ENCODE measurements around the gene SWI5. TPM values are rescaled to one million over a fixed set of nuclear protein-coding genes. Genes with fewer than 3 reads are reported as not detected.

SWI5 gene
- total RNA-seq, 4 donors from 2014 or later, result 10.0 to 33.3 (median 25.2) TPM

- DNase-seq (ENCODE audit: low spot score), result peak; percentile 64
- peak; percentile 96 for ATAC-seq (ENCODE audit: low FRiP score)
- TF ChIP-seq CTCF (IDR thresholded peaks at IDR 0.05), result no peak
These were observed 46.5 kb downstream of the SWI5 start, which contains the start of the genes COQ4 and TRUB2 for GRCh38 chr9:128322404-128323211. Gene COQ4, plus strand, starts transcription at chr9:128322839. Its CDS starts 20 bp downstream, at chr9:128322859. Gene TRUB2, minus strand, starts transcription at chr9:128322447. Its CDS starts 39 bp downstream, at chr9:128322408.

- ATAC-seq (ENCODE audit: low FRiP score), result no peak
- TF ChIP-seq CTCF (IDR thresholded peaks at IDR 0.05), result no peak
These were observed 47.2 kb downstream of the SWI5 start for GRCh38 chr9:128323212-128323730.

GRCh38 chr9:128323791-128324190, 47.7 kb downstream of the SWI5 start:
- DNase-seq (ENCODE audit: low spot score) (no peak), ATAC-seq (ENCODE audit: low FRiP score) (no peak)
- TF ChIP-seq CTCF (IDR thresholded peaks at IDR 0.05), result no peak

More at GRCh38 chr9:128323212-128323730, 47.2 kb downstream of the SWI5 start:
- no peak for DNase-seq (ENCODE audit: low spot score)

GRCh38 chr9:128324401-128324800, 48.3 kb downstream of the SWI5 start:
- ATAC-seq (ENCODE audit: low FRiP score) (no peak), DNase-seq (ENCODE audit: low spot score) (no peak)
- no peak for TF ChIP-seq CTCF (IDR thresholded peaks at IDR 0.05)

- DNase-seq (ENCODE audit: low spot score) (no peak), ATAC-seq (ENCODE audit: low FRiP score) (no peak)
- TF ChIP-seq CTCF (IDR thresholded peaks at IDR 0.05), result no peak
These were observed 49.6 kb downstream of the SWI5 start for GRCh38 chr9:128325629-128326028.

- no peak for DNase-seq (ENCODE audit: low spot score)
- ATAC-seq (ENCODE audit: low FRiP score), result no peak
- TF ChIP-seq CTCF (IDR thresholded peaks at IDR 0.05), result no peak
These were observed 57.4 kb downstream of the SWI5 start for GRCh38 chr9:128333451-128333869.
